Stimulated activated CD8-positive, alpha-beta memory T cell treated with anti-CD3 and anti-CD28 coated beads, Interleukin-4, amount 100 ng/mL, for 4 hours (primary cell): ENCODE data around the gene TECPR2.
"Not testable (repeated sequence)": the region's sequence is repeated elsewhere in the genome, so short reads cannot be mapped to it uniquely, and the experiment has no call there.

ENCODE experiments used
- DNase-seq, 2 donors: peaks; one replicate each; pipeline ENCODE4 v3.0.0-alpha.2; 2020; ENCODE audit warnings: low read depth in 2 of 2, low spot score in 1 of 2

The TECPR2 gene

DNA sequence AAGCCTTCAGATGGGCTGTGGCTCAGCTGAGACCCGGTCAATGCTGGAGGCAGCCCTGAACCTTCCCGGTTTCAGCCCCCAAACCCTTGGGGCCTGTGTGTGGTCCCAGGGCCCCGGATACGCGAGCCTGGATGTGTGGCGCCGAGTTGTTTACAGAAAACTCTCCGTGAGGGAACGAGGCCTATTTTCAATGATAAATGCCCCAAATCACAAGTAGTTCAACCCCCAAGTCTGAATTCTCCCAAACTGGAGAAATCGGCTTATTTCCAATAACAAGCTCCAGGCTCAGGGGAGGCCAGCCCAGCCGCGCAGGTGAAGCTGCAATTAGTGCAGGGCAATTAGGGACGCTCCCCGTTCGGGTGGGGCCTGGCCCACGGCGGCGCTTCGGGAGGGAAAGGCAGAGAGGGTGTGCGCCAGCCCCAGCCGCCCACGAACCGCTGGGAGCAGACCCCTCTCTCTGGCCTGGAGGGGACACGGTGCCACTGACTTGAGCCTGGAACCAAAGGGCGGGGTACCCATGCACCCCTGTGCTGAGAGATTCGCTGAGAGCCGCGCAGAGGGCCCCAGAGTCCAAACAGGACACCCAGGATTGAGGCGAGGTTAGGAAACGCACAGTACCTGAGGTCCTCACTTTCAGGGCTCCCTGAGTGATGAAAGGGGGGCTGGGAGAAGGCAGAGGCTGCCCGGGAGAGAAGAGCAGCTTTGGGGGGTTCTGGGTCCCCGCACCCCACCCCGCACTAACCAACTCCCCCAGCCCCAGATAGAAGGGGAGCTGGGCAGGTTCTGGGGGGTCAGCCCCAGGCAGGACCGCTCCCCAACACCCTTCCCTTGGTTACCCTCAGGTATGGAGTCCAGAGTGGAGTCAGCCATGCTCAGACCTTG is 161.1 kb downstream of the TECPR2 start:
- no peak for DNase-seq

DNA sequence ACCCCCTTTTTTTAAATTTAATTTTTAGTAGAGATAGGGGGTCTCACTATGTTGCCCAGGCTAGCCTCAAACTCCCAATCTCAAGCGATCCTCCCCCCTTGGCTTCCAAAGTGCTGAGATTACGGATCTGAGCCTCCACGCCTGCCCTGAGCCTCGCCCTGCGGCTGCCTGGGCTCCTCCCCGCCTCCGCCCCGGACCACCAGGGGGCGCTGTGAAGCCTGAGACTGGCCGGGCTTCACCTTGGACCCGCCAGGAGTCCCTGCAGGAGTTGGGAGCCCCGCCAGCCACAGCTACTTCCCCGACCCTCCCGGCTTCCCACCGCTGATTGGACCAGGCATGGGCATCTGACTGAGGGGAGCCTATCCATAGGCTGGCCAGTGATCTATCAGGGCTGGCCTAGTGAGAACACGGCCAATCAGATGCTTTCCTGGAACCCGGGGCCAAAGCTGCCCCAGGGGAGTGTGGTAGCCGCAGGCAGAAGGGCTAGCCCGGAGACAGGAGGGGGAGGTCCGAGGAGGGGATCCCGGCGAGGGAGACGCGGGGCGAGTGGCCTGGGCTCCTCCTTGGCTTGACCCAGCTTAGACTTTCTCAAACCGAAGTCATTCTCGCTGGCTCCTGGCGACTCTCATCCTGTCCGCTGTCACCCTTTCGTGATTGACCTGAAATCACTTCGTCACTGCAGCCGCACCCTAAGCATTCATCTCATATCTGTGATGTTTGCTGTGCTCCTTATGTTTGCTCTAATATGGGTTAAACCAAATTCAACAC is 161.9 kb downstream of the TECPR2 start:
- peak; percentile 71 to 86 for DNase-seq

DNA sequence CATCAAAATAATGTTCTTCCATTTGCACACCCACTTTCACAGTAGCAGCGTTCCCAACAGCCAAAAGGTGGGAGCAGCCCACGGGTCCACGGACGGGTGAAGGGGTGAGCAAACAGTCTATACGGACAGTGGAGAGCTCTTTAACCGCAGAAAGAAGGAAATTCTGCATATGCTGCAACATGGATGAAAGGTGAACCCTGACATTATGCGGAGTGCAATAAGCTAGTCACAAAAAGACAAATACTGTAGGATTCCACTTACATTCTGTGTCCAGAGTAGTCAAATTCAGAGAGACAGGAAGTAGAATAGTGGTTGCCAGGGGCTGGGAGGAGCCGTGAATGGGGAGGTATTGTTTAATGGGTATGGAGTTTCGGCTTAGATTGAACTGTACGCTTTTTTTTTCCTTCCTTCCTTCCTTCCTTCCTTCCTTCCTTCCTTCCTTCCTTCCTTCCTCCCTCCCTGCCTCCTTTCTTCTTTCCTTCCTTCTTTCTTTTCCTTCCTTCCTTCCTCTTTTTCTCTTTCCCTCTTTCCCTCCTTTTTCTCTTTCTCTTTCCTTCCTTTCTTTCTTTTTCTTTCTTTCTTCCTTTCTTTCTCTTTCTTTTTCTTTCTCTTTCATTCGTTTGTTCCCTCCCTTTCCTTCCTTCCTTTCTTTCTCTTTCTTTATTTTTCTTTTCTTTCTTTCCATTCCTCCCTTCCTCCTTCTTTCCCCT is 162.6 kb downstream of the TECPR2 start:
- DNase-seq: no peak

DNA sequence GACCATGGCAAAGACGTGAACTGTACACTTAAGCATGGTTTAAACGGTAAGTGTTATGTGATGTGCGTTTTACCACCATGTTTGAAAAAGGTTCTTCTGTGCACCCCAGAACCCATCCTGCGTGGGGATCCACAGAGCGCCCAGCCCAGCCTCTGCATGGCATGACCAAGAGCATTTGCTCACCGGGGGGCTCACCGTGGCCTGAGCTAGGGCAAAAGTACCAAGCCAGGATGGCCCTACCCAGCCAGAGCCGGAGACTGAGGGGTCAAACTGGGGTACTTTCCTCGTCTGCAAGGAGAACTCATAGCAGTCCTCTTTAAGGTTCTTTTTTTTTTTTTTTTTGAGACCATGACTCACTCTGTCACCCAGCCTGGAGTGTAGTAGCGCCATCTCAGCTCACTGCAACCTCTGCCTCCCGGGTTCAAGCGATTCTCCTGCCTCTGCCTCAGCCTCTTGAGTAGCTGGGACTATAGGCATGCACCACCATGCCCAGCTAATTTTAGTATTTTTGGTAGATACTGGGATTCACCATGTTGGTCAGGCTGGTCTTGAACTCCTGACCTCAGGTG is 163.3 kb downstream of the TECPR2 start:
- DNase-seq: no peak

DNA sequence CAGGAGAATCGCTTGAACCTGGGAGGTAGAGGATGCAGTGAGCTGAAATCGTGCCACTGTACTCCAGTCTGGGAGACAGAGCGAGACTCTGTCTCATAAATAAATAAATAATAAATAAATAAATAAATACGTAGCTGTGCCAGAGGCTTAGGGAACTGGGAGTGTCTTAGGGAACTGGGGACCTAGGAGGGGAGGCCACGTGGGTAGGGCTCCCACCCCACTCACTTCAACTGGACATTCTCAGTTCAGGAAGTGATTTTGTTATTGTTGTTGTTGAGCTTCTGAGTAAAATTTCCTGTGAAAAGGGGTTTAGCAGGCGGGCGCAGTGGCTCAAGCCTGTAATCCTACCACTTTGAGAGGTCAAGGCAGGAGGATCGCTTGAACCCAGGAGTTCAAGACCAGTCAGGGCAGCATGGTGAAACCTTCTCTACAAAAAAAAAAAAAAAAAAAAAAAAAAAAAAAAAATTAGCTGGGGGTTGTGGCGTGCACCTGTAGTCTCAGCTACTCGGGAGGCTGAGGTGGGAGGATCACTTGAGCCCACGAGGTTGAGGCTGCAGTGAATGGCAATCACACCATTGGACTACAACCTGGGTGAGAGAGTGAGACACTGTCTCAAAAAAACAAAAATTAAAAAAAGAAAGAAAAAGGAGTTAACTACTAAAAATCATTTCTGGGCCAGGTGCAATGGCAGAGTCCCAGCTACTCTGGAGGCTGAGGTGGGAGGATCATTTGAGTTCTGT is 165.9 kb downstream of the TECPR2 start:
- no peak for DNase-seq

DNA sequence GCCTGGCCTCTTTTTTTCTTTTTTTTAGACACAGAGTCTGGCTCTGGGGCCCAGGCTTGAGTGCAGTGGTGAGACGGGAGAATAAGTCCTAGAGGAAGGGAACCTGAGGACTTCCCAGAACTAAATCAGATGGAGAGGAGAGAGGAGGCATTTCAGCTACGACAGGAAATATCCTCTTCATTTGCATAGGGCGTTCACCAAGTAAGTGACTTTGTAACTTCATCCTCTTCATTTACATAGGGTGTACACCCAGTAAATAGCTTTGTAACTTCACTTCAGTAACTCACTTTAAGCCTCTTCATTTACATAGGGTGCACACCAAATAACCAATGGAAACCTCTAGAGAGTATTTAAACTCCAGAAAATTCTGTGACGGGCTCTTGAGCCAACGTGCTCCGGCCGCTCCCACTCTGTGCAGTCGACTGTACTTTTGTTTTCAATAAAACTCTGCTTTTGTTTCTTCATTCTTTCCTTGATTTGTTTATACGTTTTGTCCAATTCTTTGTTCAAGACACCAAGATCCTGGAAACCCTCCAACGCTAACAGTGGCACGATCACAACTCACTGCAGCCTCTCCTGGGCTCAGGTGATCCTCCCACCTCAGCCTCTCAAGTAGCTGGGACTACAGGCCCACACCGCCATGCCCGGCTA is 168.2 kb downstream of the TECPR2 start:
- DNase-seq: no peak

DNA sequence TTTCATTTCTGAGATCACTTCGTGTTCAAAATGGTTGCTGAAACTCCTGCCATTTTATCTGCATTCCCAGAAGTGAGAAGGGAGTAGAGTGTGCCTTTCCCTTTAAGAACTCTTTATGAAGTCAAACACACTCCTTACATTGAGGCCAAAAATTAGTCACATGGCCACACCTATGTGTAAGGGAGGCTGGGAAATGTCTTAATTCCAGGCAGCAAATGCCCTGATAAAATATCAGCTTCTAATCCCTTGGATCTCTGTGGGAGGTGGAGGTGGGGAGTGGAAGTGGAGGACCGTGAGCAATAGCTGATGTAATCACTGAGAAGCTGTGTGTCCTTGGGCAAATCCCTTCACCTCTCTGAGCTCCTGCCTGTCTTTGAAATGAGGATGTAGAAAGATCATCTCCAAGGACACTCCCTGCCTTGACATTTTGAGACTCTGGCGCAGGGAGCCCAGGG is 169.5 kb downstream of the TECPR2 start:
- no peak for DNase-seq

DNA sequence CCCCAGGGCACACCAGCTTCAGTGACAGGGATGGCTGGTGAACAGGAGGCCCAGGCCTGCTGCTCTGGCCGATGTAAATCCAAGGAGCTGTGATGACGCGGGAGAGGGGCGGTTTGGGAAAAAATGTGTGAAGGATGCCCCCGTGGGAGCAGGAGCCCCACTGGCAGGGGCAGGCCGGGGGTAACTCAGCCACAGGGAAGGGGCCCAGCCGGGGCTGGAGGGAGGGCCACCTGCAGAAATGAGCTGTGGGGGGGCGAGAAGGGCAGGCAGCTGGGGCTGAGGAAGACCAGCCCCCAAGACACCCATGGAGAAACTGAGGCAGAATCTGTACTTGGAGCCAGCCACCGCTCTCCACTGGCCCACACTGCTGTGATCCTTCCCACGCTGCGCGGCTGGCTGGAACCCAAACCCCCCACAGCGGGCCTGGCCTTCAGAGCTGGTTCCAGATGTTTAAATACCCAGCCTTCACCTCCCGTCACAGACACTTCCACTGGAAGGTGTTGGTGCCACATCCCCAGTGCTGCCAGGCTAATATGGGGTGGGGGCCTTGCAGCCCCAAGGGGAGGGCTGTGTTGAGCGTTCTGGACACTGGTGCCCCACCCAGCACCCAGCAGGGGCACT is 175.3 kb downstream of the TECPR2 start:
- no peak for DNase-seq

DNA sequence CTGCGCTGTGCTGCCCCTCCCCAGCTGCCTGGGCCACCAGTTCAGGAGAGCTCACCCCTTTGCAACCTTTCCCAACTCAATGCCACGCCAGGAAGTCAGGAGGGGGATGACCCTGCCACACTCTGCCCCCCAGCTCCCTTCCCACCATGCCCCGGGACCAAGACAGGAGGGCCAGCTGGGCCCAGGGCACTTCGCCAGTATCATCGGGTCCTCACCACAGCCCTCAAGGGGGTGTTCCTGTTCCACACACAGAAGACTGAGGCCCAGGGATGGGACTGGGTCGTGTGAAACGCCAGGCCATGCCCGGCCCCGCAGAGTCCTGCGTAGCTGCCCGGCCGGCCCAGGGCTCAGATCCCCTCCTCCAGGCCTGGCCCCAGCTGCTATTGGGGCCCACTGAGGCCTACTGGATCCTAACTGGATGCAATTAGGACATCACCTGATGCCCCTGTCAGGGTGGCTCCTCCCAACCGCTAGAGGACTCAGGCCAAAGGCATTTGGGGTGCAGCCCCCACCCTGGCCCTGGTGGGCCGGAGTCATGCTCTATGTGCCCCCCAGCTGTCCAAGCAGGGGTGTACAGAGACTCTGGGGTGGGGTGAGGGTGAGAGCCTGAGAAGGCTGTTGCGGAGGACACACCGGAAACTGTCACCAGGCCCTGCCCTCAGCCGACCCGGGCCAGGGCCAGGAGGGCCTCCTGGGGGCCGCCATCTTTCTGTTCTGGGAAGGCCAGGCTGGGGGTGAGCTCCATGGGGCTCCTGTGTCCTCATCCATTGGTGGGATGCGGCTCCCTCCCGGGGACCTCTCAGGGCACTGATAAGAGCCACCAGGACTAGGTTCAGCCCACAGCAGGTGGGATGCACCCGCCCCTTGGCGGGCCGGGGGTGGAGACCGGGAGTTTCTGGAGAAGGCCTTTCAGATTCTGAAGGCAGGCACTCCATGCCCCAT is 176.1 kb downstream of the TECPR2 start:
- no peak for DNase-seq

DNA sequence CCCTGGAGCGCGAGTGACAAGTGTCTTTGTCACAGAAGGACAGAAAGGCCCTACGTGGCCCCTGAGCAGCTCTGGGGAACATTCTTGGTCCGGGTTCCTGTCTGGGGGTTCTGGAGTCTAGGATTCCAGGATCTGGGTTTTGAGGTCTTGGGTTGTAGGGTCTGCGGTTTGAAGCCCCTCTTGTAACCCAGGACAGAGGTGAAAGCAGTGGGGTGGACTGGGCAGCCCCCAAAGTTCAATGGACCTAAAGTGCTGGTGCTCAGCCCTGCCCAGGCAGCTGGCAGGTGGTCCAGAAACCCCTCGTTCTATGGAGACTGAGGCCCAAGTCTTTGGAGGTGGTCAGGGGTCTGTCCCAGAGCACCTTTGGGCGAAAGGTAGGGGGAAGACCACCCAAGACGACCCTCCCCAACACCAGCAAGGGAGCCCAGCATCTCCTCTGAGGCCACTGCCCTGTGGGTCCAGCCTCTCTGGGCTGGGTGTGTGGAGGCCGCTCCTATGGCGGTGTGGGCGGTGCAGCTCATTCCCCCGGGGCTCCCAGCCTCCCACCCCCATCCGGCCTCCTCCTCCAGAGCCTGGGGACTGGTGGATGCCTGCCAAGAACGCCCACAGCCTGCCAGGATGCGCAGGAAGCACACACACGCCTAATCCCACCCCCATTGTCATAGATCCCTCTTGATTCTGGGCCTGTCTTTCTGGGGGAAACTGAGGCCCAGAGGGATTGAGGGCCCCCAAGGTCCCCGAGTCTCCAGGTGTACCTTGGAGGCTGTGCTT is 177.0 kb downstream of the TECPR2 start:
- DNase-seq: no peak

DNA sequence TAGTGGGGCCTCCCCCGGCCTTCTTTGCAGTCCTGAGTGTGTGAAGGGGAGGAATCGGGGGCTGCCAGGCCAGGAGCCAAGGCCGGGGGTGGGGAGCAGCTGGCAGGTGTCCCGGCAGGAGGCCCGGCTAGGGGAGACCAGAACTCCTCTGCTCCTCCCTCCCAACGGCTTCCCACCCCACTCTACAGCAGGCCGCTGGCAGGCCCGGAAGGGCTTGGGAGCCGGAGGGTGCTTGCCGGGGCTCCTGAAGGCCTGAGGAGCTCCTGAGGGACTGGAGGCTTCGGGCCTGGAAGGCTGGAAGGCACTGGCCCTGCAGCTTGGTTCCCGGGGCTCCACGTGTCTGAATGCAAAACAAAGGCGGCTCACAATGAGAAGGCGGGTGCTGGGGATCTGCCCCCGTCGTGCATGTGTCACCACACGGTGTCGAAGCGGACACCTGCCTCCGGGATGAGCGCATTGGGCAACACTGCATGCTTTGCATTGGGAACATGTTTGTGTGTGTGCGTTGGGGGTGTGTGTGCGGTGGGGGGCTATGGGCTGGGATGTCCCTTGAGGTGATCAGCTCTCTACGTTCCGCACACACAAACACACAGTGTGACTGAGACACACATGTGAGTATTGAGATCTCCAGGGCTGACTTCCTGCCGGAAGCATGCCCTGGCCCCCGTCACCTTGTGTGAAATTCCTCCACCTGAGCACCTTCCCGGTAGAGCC is 177.7 kb downstream of the TECPR2 start:
- no peak for DNase-seq

DNA sequence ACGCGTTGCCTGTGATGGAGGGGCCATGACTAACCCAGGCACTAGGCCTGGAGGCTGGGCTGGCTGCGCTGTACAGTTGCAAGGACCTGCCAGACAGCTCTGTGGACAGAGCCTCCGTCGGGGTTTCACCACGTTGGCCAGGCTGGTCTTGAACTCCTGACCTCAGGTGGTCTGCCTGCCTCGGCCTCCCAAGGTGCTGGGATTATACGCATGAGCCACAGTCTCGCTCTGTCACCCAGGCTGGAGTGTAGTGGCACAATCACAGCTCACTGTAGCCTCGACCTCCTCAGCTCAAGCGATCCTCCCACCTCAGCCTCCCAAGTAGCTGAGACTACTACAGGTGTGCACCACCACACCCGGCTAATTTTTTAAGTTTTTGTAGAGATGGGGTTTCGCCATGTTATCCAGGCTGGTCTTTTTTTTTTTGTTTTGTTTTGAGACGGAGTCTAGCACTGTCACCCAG is 178.3 kb downstream of the TECPR2 start:
- DNase-seq: not testable (repeated sequence)

DNA sequence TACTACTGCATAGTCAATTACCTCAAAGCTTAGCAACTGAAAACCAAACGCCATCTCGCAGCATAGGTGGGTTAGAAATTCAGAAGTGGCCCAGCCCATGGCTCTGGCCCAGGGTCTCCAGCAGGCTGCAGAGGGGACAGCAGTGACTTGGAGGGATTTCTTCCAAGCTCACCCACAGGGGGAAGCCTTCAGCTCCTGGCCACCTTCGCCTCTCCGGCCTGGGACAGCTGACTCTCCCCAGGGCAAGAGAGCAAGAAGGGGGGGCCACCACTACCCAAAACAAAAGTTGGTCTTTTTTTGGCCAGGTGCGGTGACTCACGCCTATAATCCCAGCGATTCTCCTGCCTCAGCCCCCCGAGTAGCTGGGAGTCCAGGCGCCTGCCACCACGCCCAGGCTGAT is 179.0 kb downstream of the TECPR2 start:
- DNase-seq: no peak

DNA sequence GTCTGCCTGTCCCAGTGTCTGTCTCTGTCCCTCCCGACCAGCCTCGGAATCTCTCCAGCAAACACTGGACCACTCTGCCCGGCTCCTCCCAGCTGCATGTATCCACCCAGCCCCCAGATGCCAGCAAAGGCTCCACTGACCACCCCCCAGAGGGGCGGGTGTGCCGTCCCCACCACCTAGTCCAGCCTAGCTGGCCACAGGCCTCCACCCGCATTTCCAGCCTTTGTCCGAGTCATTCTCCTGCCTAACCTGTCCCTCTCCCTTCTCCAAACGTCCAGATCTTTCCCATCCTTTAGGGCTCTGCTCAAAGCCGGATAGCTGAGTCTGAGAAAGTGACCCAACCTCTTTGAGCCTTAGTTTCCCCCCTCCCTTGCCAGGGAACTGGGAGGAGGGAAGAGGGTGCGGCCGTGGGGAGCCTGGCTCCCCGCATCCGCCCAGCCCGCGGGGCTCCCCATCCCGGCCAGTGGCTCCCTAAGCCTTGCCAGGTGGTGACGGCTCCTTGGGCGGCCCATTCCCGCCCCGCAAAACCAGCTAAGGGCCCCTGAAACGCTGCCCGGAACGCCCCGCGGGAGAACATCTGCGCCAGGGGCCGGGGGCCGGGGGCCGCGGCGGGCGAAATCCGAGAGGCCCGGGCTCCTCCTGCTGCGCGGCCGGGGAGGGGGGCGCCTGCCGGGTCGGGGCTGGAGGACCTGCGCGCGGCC is 181.5 kb downstream of the TECPR2 start:
- DNase-seq: no peak

DNA sequence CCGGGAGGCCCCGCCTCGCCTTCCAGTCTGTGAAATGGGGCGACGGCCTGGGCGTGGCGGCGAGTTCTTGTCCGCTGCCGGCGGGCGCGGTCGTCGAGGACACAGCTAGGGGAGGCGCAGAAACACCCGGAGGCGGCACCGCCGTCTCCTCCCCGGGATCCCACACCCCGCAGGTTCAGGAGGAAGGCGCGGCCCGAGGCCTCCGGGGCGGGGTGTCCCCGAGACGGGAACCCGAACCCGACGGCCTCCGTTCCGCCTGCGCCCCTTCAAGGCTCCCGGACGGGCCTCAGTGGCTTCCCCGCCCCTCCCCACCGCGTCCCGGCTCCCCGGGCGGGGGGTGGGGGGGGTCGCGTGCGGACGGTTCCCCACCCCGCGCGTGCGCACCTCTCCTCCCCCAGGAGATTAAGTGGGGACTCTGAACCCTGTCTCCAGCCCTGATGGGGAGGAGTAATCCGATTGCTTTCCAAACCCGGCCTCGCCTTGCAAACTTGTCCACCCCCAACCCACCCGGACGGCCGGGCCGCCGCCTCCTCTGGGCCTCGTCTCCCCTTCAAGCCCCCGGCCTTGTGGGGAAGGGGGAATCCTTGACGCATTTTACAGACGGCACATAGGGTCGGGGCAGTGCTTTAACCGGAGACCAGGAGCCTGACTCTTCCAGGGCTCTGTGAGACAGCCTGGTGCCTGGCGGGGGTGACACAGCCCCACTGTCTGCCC is 182.2 kb downstream of the TECPR2 start:
- DNase-seq: no peak
